HepG2 (cell line): ENCODE measurements around the gene CCNA2. TPM values are rescaled to one million over a fixed set of nuclear protein-coding genes. Genes with fewer than 3 reads are reported as not detected.

Experiments
- ATAC-seq: fragments of 200-7000 bp; cut with Tn5 transposase; 3 replicates; pipeline ENCODE4 v1.9.1; 2020; ENCODE audit warnings: mild to moderate bottlenecking, moderate library complexity
- BruUV-seq: library from RNA; stranded (reverse); fragments of 400-500 nt; replicated peaks from 2 replicates; lab custom pipeline; 2021; lab: Mats Ljungman, UMichigan
- CTCF ChIA-PET: fragments of 300-600 bp; formaldehyde crosslinking; extraction: SDS; loops from one replicate; lab custom pipeline; 2021; ENCODE audit warnings: low total read pairs, inconsistent platforms, low intra/inter-chr PET ratio; lab: Yijun Ruan, JAX
- POLR2A ChIA-PET: fragments of 350-600 bp; sonication (Branson Sonifier 250); formaldehyde crosslinking; loops from one replicate; lab custom pipeline; 2020; ENCODE audit warnings: antibody characterized with exemption, inconsistent platforms; lab: Yijun Ruan, JAX
- DNase-seq: peaks from one replicate; pipeline ENCODE4 v3.0.0-alpha.2; 2015; ENCODE audit warnings: low spot score
- FAIRE-seq: peaks from 3 replicates; lab custom pipeline; 2011; peaks lifted over from hg19 to GRCh38; lab: Jason Lieb, UNC
- H2AFZ ChIP-seq: one replicate; pipeline ENCODE4 v1.6.1; 2011; ENCODE audit warnings: low read length, inconsistent platforms
- H3K27ac ChIP-seq: fragments of 300-600 bp; 3 replicates; pipeline ENCODE4 v1.8.0; 2011; ENCODE audit warnings: mixed run types, mild to moderate bottlenecking, mixed read lengths, low read length, inconsistent platforms; ENCODE audit not compliant: insufficient read depth; ENCODE audit errors: extremely low read length
- H3K27me3 ChIP-seq, 2 experiments: fragments of 200-600 bp in 1 of 2; 2 replicates in 1 of 2; 3 replicates in 1 of 2; pipeline versions ENCODE4 v1.6.0 to v1.8.0; 2011; ENCODE audit warnings: low read length in 2 of 2, mild to moderate bottlenecking in 2 of 2, moderate library complexity in 2 of 2, inconsistent platforms in 1 of 2; ENCODE audit not compliant: insufficient read depth in 2 of 2, control insufficient read depth in 1 of 2
- H3K36me3 ChIP-seq, 2 experiments: fragments of 200-600 bp in 1 of 2; replicated peaks in 1 of 2; 2 replicates in 1 of 2; 3 replicates in 1 of 2; pipeline versions ENCODE4 v1.5.1 to v1.8.0; 2011; ENCODE audit warnings: low read length in 2 of 2, inconsistent platforms in 1 of 2; ENCODE audit not compliant: insufficient read depth in 2 of 2, control insufficient read depth in 1 of 2
- H3K4me1 ChIP-seq: 2 replicates; pipeline ENCODE4 v1.5.1; 2012; ENCODE audit warnings: low read length, inconsistent platforms; ENCODE audit not compliant: insufficient read depth
- H3K4me2 ChIP-seq: 2 replicates; pipeline ENCODE4 v1.6.0; 2011; ENCODE audit warnings: low read depth, low read length, inconsistent platforms
- H3K4me3 ChIP-seq, 3 experiments: fragments of 200-600 bp in 1 of 3; sonication (generic), shearing (Covaris generic) in 1 of 3; replicated peaks in 1 of 3; 2 replicates each; pipeline ENCODE4 v1.5.1; 2011 to 2016; ENCODE audit warnings: low read length in 3 of 3, inconsistent platforms in 2 of 3, low read depth in 2 of 3, mild to moderate bottlenecking in 2 of 3, control low read depth in 1 of 3, mixed read lengths in 1 of 3; ENCODE audit not compliant: insufficient read depth in 1 of 3
- H3K79me2 ChIP-seq: one replicate; pipeline ENCODE4 v1.6.1; 2011; ENCODE audit warnings: low read length, inconsistent platforms; ENCODE audit not compliant: insufficient read depth
- H3K9ac ChIP-seq: 2 replicates; pipeline ENCODE4 v1.6.0; 2011; ENCODE audit warnings: mild to moderate bottlenecking, low read depth, low read length, inconsistent platforms; ENCODE audit not compliant: insufficient read depth
- H3K9me3 ChIP-seq: 2 replicates; pipeline ENCODE4 v1.5.1; 2012; ENCODE audit warnings: mild to moderate bottlenecking, low read length
- H4K20me1 ChIP-seq: 2 replicates; pipeline ENCODE4 v1.6.0; 2011; ENCODE audit warnings: inconsistent platforms, mild to moderate bottlenecking, low read length, moderate library complexity; ENCODE audit not compliant: insufficient read depth
- EZH2 ChIP-seq: conservative IDR thresholded peaks from 2 replicates; pipeline ENCODE4 v1.6.1; 2012; ENCODE audit warnings: mild to moderate bottlenecking, low read depth, low read length, moderate library complexity
- NCOA2 ChIP-seq: sonication (generic); formaldehyde crosslinking; IDR thresholded peaks from 2 replicates; pipeline ENCODE4 v1.8.0; 2022; ENCODE audit warnings: inconsistent platforms
- RELA ChIP-seq: sonication (generic); formaldehyde crosslinking; IDR thresholded peaks from 2 replicates; pipeline ENCODE4 v1.4.0; 2020; ENCODE audit warnings: missing genetic modification reagents
- SETDB1 ChIP-seq: sonication (generic); formaldehyde crosslinking; IDR thresholded peaks from 2 replicates; pipeline ENCODE4 v1.5.1; 2020; ENCODE audit warnings: missing genetic modification reagents, mild to moderate bottlenecking, borderline replicate concordance
- SMAD3 ChIP-seq: sonication (generic); formaldehyde crosslinking; IDR thresholded peaks from 2 replicates; pipeline ENCODE4 v1.4.0; 2020; ENCODE audit warnings: missing genetic modification reagents
- TCF7L2 ChIP-seq: IDR thresholded peaks from 2 replicates; pipeline ENCODE4 v1.6.1; 2011; ENCODE audit warnings: mild to moderate bottlenecking, low read depth, low read length, moderate library complexity
- TIGD3 ChIP-seq: sonication (generic); formaldehyde crosslinking; IDR thresholded peaks from 2 replicates; pipeline ENCODE4 v1.5.1; 2020; ENCODE audit warnings: mild to moderate bottlenecking, missing genetic modification reagents, borderline replicate concordance
- ZBTB10 ChIP-seq: sonication (generic); formaldehyde crosslinking; IDR thresholded peaks from 2 replicates; pipeline ENCODE4 v1.4.0; 2020; ENCODE audit warnings: missing genetic modification reagents, borderline replicate concordance
- ZNF558 ChIP-seq: sonication (generic); formaldehyde crosslinking; IDR thresholded peaks from 2 replicates; pipeline ENCODE4 v1.9.0; 2022; ENCODE audit warnings: mild to moderate bottlenecking, missing genetic modification reagents, borderline replicate concordance
- ZNF670 ChIP-seq: sonication (generic); formaldehyde crosslinking; IDR thresholded peaks from 2 replicates; pipeline ENCODE4 v1.8.0; 2022; ENCODE audit warnings: mild to moderate bottlenecking, missing genetic modification reagents, borderline replicate concordance
- ZNF775 ChIP-seq: sonication (generic); formaldehyde crosslinking; IDR thresholded peaks from 2 replicates; pipeline ENCODE4 v1.4.0; 2020; ENCODE audit warnings: missing genetic modification reagents, mild to moderate bottlenecking, moderate library complexity, borderline replicate concordance
- ZSCAN20 ChIP-seq: sonication (generic); formaldehyde crosslinking; IDR thresholded peaks from 2 replicates; pipeline ENCODE4 v1.4.0; 2020; ENCODE audit warnings: missing genetic modification reagents, mild to moderate bottlenecking, borderline replicate concordance
- WGBS: methylation state at CpG from one replicate; pipeline ENCODE4 v1.1.6; 2017; ENCODE audit warnings: low lambda C conversion rate; 5-methylcytosine and 5-hydroxymethylcytosine counted together
- in situ Hi-C: cut with HindIII; loops from 2 replicates; pipeline ENCODE4 v1.10.0; 2017; ENCODE audit warnings: low pct_unique_long_range_greater_than_20kb; ENCODE audit not compliant: extremely low pct_ligation_motif_present
- intact Hi-C: fragments of 100-400 bp; cut with micrococcal nuclease; formaldehyde crosslinking; loops from one replicate; pipeline ENCODE4 v1.10.0; 2022; ENCODE audit not compliant: unreplicated experiment
- polyA plus RNA-seq, 8 experiments: library from polyadenylated mRNA; depleted of rRNA in 3 of 8; stranded (reverse) in 7 of 8; unstranded in 1 of 8; fragments of >200 nt; fragmentation: Illumina TruSeq in 4 of 8; extraction: Trizol in 4 of 8; gene quantifications; 2 replicates each; pipeline versions ENCODE4 v1.2.1 to v1.2.3, GENCODE V29; 2011 to 2016; ENCODE audit warnings: low read depth in 4 of 8, missing spikeins in 1 of 8, mixed read lengths in 1 of 8; ENCODE audit not compliant: insufficient read depth in 1 of 8
- total RNA-seq, 5 experiments: library from RNA; depleted of rRNA; stranded (reverse); fragments of >200 nt; fragmentation: Illumina TruSeq; extraction: Trizol; gene quantifications; 2 replicates each; pipeline ENCODE4 v1.2.3, GENCODE V29; 2016; ENCODE audit warnings: low read depth in 1 of 5
- TF ChIP-seq, protein P1 (sequence below): sonication (generic); formaldehyde crosslinking; conservative IDR thresholded peaks from 2 replicates; pipeline ENCODE4 v1.4.0; 2020; ENCODE audit warnings: missing genetic modification reagents
- TF ChIP-seq, protein P2 (sequence below): sonication (generic); formaldehyde crosslinking; IDR thresholded peaks from 2 replicates; pipeline ENCODE4 v1.8.1; 2022; ENCODE audit warnings: mild to moderate bottlenecking, missing genetic modification reagents
- TF ChIP-seq, protein P3 (sequence below): sonication (generic); formaldehyde crosslinking; IDR thresholded peaks from 2 replicates; pipeline ENCODE4 v1.8.0; 2022; ENCODE audit warnings: mild to moderate bottlenecking, missing genetic modification reagents, borderline replicate concordance

CCNA2 gene
- total and polyA plus RNA-seq, 2 of the 13 experiments (the other 11 are each of a cell fraction or from before 2014, with no cell fraction given), result 31.3 to 105 TPM

- Histone ChIP-seq H3K9ac (no peak overlapping the region), H3K9me3 (no peaks in the 10 kb centered on the region), H3K4me2 (no peak overlapping the region), H3K4me3 (no peak overlapping the region), H2AFZ (no peak overlapping the region), H3K36me3 (peaks cover 8 to 30% of the 10 kb centered on the region in 2 experiments; a peak in 4 of 5 replicates), H4K20me1 (no peaks in the 10 kb centered on the region), H3K79me2 (peaks cover 16% of the 10 kb centered on the region), H3K27me3 (no peaks in the 10 kb centered on the region; a peak in 1 of 5 replicates), H3K4me1 (peaks cover 18% of the 10 kb centered on the region), H3K27ac (no peak overlapping the region)
- intact Hi-C loops (no loop called here), in situ Hi-C loops (no loop called here)
- TF ChIP-seq, protein P1, sequence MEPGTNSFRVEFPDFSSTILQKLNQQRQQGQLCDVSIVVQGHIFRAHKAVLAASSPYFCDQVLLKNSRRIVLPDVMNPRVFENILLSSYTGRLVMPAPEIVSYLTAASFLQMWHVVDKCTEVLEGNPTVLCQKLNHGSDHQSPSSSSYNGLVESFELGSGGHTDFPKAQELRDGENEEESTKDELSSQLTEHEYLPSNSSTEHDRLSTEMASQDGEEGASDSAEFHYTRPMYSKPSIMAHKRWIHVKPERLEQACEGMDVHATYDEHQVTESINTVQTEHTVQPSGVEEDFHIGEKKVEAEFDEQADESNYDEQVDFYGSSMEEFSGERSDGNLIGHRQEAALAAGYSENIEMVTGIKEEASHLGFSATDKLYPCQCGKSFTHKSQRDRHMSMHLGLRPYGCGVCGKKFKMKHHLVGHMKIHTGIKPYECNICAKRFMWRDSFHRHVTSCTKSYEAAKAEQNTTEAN (CRISPR knock-in tag), result no peak
- no peak for TF ChIP-seq TIGD3 (CRISPR knock-in tag)
- TF ChIP-seq, protein P2, sequence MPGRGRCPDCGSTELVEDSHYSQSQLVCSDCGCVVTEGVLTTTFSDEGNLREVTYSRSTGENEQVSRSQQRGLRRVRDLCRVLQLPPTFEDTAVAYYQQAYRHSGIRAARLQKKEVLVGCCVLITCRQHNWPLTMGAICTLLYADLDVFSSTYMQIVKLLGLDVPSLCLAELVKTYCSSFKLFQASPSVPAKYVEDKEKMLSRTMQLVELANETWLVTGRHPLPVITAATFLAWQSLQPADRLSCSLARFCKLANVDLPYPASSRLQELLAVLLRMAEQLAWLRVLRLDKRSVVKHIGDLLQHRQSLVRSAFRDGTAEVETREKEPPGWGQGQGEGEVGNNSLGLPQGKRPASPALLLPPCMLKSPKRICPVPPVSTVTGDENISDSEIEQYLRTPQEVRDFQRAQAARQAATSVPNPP (CRISPR knock-in tag), result no peak
- TF ChIP-seq, protein P3, sequence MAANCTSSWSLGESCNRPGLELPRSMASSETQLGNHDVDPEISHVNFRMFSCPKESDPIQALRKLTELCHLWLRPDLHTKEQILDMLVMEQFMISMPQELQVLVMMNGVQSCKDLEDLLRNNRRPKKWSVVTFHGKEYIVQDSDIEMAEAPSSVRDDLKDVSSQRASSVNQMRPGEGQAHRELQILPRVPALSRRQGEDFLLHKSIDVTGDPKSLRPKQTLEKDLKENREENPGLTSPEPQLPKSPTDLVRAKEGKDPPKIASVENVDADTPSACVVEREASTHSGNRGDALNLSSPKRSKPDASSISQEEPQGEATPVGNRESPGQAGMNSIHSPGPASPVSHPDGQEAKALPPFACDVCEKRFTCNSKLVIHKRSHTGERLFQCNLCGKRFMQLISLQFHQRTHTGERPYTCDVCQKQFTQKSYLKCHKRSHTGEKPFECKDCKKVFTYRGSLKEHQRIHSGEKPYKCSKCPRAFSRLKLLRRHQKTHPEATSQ, result no peak
- no peak for TF ChIP-seq SETDB1 (CRISPR knock-in tag)
- no peak for TF ChIP-seq NCOA2 (CRISPR knock-in tag)
- no peak for TF ChIP-seq TCF7L2
- no peak for TF ChIP-seq ZSCAN20 (CRISPR knock-in tag)
- TF ChIP-seq ZNF558 (CRISPR knock-in tag), result no peak
- TF ChIP-seq ZBTB10 (CRISPR knock-in tag), result no peak
- TF ChIP-seq ZNF775 (CRISPR knock-in tag), result no peak
- TF ChIP-seq RELA (CRISPR knock-in tag), result no peak
- TF ChIP-seq EZH2, result no peak
- TF ChIP-seq SMAD3, result no peak
- TF ChIP-seq ZNF670, result no peak
- 92% methylated on average over 4 of the region's 4 CpGs for WGBS
- BruUV-seq, result no TSS peak
- ChIA-PET CTCF (no interaction called here), POLR2A (no interaction called here)
- no peak for FAIRE-seq
- ATAC-seq, result no peak
- no peak for DNase-seq
These were observed 17.3 kb downstream of the CCNA2 start for GRCh38 chr4:121806411-121806810.
